Limb (tissue), 2 donors: ENCODE measurements around the gene SAP30L.

Experiments used
- DNase-seq, 2 donors: peaks; one replicate each; pipeline ENCODE4 v3.0.0-alpha.2; 2016; ENCODE audit errors: extremely low spot score in 2 of 2

The SAP30L gene

DNA sequence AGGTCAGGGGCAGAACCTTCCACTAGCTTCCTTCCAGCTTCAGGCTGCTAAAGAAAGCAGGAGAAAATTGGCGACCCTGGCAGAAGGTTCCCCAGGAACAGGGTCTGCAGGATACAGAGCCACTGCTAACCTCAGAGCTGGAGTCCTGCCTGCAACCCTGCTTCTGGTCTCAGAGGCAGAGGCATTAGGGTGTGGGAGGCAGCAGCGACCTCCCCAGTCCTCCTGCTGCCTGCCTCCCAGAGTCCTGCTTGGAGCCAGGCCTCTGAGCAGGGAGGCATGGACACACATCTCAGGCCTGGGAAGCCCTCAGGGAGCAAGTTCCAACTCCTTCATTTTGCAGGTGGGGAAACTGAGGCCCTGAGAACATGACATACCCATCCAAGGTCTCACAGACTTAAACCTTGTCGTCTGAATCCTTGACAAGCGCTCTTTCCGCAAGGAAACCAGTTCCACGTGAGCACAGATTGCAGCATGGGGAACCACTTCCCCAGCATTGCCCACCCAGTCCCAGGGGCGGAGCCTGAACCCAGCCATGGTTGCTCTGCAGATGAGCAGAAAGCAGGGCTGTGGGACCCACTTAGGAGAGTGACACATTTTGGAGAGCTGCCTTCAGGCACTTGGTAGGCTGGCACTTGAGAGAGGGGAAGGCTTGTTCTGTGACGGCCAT lies 60.4 kb downstream of the SAP30L start:
- no peak for DNase-seq

DNA sequence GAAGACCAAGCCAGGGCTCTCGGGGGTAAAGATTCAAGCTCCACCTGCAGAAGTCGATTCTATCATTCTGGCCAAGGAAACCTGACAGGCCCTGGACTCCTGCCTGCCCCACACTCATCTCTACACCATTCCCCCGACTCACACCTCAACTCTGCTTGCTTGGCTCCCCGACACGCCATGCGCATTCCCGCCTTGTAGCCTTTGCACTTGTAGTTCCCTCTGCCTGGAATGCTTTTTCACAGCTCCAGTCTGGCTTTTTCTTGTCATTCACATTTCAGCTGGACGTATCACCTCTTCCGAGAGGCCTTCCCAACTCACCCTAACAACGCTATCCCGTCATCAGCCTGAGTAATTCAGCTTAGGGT lies 60.9 kb downstream of the SAP30L start:
- DNase-seq = no peak

DNA sequence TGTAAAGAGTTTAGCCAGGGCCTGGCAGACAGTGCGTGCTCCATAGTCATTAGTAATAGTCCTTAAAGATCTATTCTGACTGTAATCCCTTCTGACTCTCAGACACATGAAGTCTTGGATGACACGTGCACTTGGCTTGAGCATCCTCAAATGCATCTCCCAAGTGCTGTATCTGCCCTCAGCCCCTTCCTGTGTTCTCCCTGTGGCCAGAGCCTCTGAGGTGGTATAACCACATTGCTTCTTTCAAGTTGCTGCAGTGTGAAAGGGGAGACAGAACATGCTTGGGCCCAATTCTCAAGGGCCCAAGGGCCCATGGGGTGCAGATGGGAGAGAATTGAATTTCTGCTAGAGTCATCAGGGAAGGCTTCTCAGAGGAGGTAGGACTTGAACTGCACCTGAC lies 62.3 kb downstream of the SAP30L start:
- DNase-seq = no peak

DNA sequence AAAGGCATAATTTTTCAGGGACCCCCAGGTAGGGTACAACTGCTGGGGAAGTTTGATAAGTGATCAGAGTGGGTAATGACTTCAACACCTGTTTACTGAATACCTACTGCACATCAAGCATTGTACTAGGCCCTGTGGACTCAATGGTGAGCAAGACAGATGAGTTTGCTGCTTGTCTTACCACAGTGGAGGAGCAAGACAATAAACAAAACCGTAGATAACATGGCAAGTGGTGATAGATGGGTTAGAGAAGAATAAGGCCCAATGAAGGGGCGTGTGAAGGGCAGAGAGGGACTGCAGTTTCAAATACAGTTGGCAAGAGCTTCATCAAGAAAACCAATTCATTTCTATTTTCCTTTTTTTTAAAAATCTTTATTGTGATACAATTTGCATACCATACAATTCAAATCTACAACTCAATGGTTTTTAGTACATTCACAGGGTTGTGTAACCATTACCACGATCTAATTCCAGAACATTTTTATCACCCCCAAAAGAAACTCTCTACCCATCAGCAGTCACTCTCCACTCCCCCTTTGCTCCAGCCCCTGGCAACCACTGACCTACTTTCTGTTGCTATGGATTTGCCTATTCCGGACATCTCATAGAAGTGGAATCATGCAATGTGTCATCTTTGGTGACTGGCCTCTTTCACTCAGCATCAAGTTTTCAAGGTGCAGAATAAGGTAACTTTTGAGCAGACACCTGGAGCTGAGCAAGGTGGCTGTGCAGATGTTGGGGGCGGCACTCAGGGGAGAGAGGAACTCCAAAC lies 64.2 kb downstream of the SAP30L start:
- DNase-seq = no peak
